K562 (cell line): ENCODE measurements around the gene POLDIP3. TPM values are rescaled to one million over a fixed set of nuclear protein-coding genes. Genes with fewer than 3 reads are reported as not detected.

Source experiments
- C11orf30 ChIP-seq: fragments of 450-650 bp; IDR thresholded peaks from 2 replicates; pipeline ENCODE4 v1.6.1; 2016; ENCODE audit warnings: low read depth, mild to moderate bottlenecking
- DDX20 ChIP-seq: fragments of 450-650 bp; IDR thresholded peaks from 2 replicates; pipeline ENCODE4 v1.6.1; 2016; ENCODE audit warnings: missing genetic modification characterization, low read depth, mild to moderate bottlenecking, missing compliant biosample characterization, moderate library complexity
- E2F6 ChIP-seq, 2 experiments: IDR thresholded peaks; 2 replicates each; pipeline ENCODE4 v1.6.1; 2011; ENCODE audit warnings: borderline replicate concordance in 1 of 2, control low read depth in 1 of 2, low read depth in 1 of 2, low read length in 1 of 2, mild to moderate bottlenecking in 1 of 2, mixed read lengths in 1 of 2, moderate library complexity in 1 of 2; ENCODE audit not compliant: insufficient read depth in 1 of 2, insufficient read length in 1 of 2, poor library complexity in 1 of 2, severe bottlenecking in 1 of 2; ENCODE audit errors: extremely low read depth in 1 of 2
- FOSL1 ChIP-seq: fragments of 200-800 bp; sonication (Bioruptor generic); conservative IDR thresholded peaks from 2 replicates; pipeline ENCODE4 v1.6.1; 2016; ENCODE audit warnings: missing genetic modification characterization, missing compliant biosample characterization
- HNRNPLL ChIP-seq: fragments of 200-400 bp; formaldehyde crosslinking; IDR thresholded peaks from 2 replicates; pipeline ENCODE4 v1.6.1; 2017; ENCODE audit warnings: low read length, low read depth, mild to moderate bottlenecking; ENCODE audit not compliant: poor library complexity, severe bottlenecking
- JUN ChIP-seq, 2 experiments: sonication (generic) in 1 of 2; formaldehyde crosslinking in 1 of 2; IDR thresholded peaks; 2 replicates each; pipeline versions ENCODE4 v1.6.1 to v1.8.0; 2012 to 2022; ENCODE audit warnings: borderline replicate concordance in 2 of 2, mild to moderate bottlenecking in 2 of 2, improper control_type of control experiment in 1 of 2, low read depth in 1 of 2, low read length in 1 of 2, missing genetic modification reagents in 1 of 2
- LCOR ChIP-seq: sonication (generic); formaldehyde crosslinking; IDR thresholded peaks from 2 replicates; pipeline ENCODE4 v1.8.0; 2022; ENCODE audit warnings: mild to moderate bottlenecking, missing genetic modification reagents
- MAZ ChIP-seq, 2 experiments: fragments of 450-650 bp in 1 of 2; sonication (generic) in 1 of 2; formaldehyde crosslinking; IDR thresholded peaks in 1 of 2; conservative IDR thresholded peaks in 1 of 2; 2 replicates each; pipeline versions ENCODE4 v1.4.0 to v1.5.0; 2020; ENCODE audit warnings: mild to moderate bottlenecking in 1 of 2, missing genetic modification reagents in 1 of 2
- MNT ChIP-seq, 2 experiments: fragments of 450-650 bp; conservative IDR thresholded peaks; 2 replicates each; pipeline ENCODE4 v1.6.1; 2017; ENCODE audit warnings: mild to moderate bottlenecking in 2 of 2, moderate library complexity in 2 of 2
- RBM22 ChIP-seq: fragments of 200-400 bp; formaldehyde crosslinking; IDR thresholded peaks from 2 replicates; pipeline ENCODE4 v1.6.1; 2018; ENCODE audit warnings: low read length, low read depth; ENCODE audit not compliant: poor library complexity, severe bottlenecking
- USF2 ChIP-seq: sonication (generic); formaldehyde crosslinking; IDR thresholded peaks from 2 replicates; pipeline ENCODE4 v1.5.0; 2020; ENCODE audit warnings: missing genetic modification reagents
- ZNF134 ChIP-seq: fragments of 250-450 bp; sonication (Bioruptor Pico); conservative IDR thresholded peaks from 2 replicates; pipeline ENCODE4 v1.4.0; 2020
- ZNF140 ChIP-seq: fragments of 250-450 bp; sonication (Bioruptor Pico); IDR thresholded peaks from 2 replicates; pipeline ENCODE4 v1.8.0; 2021; ENCODE audit warnings: moderate library complexity, mild to moderate bottlenecking, inconsistent platforms
- ZNF280B ChIP-seq: fragments of 250-450 bp; sonication (Bioruptor Pico); IDR thresholded peaks from 2 replicates; pipeline ENCODE4 v1.5.1; 2021; ENCODE audit warnings: mild to moderate bottlenecking
- ZNF696 ChIP-seq: fragments of 250-450 bp; sonication (Bioruptor Pico); conservative IDR thresholded peaks from 2 replicates; pipeline ENCODE4 v1.4.0; 2020; ENCODE audit warnings: mild to moderate bottlenecking, moderate library complexity
- polyA plus RNA-seq, 8 experiments: library from polyadenylated mRNA; depleted of rRNA in 4 of 8; stranded (reverse) in 5 of 8; unstranded in 3 of 8; fragments of >200 nt; fragmentation: Nextera tagmentation in 2 of 8; fragmentation: Illumina TruSeq in 1 of 8; extraction: Ambion mirVana in 2 of 8; extraction: Trizol in 1 of 8; gene quantifications; 2 replicates each; pipeline versions ENCODE4 v1.2.1 to v1.2.3, GENCODE V29; 2011 to 2014; ENCODE audit warnings: inconsistent platforms in 1 of 8, missing spikeins in 1 of 8
- total RNA-seq, 7 experiments: library from RNA; depleted of rRNA in 6 of 7; stranded (reverse); fragments of >200 nt in 6 of 7; fragmentation: Illumina TruSeq in 2 of 7; extraction: Trizol in 2 of 7; gene quantifications; 2 replicates each; pipeline versions ENCODE4 v1.2.1 to v1.2.3, GENCODE V29; 2011 to 2021; ENCODE audit warnings: low replicate concordance in 1 of 7
- TF ChIP-seq, protein P1 (sequence below): fragments of 200-400 bp; formaldehyde crosslinking; IDR thresholded peaks from 2 replicates; pipeline ENCODE4 v1.6.1; 2017; ENCODE audit warnings: mild to moderate bottlenecking, low read depth, low read length, moderate library complexity

The POLDIP3 gene
- total and polyA plus RNA-seq, 9 of the 15 experiments (the other 6 are each of a cell fraction or from before 2014, with no cell fraction given): 14.3 to 53.0 (median 26.3) TPM

DNA sequence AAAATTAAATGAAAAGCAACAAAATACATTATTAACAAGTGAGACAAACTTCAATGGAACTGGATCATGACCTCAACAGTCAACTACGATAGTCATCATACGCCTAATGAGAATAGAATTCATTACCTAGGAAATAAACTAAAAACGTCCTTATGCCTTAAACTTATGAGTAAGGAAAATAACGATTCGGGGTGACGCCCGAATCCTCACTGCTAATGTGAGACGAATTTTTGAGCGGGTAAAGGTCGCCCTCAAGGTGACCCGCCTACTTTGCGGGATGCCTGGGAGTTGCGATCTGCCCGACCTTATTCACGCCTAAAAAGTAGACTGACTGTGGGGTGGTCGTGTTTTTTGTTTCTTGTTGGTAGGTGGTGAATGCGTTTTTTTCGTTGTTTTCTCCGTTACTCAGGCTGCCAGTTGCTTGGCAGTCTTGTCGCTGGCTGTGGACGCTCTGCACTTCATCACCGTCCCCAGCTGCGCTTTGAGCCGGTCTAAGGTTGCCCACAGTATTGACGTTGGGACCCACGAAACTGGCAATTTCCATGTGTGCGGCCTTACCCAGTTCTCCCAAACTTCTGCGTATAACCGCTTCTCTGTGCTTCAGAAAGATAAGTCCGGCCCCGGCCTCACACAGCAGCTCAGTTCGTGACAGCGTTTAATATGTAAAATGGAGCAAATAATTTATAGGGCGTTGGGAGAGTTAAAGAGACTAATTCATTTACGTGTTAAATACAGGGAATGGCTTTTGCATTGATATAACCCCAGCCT is 593 bp upstream of the POLDIP3 start (continued):
- TF ChIP-seq E2F6 (IDR thresholded peaks at IDR 0.05; ENCODE audit: borderline replicate concordance in 1 of 2, extremely low read depth in 1 of 2, insufficient read depth in 1 of 2, insufficient read length in 1 of 2, low read depth in 1 of 2, low read length in 1 of 2, poor library complexity in 1 of 2, severe bottlenecking in 1 of 2): peak in 1 of 2 experiments; percentile 38
- TF ChIP-seq JUN (IDR thresholded peaks at IDR 0.05; ENCODE audit: borderline replicate concordance, low read depth, low read length): peak; percentile 40; the same call in 1 of the 2 replicates
- TF ChIP-seq JUN (CRISPR knock-in tag; IDR thresholded peaks at IDR 0.05; ENCODE audit: borderline replicate concordance): 0 out of 2 replicates have a peak, but pooled peaks have one; percentile 29
- peak; percentile 93 for TF ChIP-seq ZNF696 (CRISPR knock-in tag)
- TF ChIP-seq, protein P1, sequence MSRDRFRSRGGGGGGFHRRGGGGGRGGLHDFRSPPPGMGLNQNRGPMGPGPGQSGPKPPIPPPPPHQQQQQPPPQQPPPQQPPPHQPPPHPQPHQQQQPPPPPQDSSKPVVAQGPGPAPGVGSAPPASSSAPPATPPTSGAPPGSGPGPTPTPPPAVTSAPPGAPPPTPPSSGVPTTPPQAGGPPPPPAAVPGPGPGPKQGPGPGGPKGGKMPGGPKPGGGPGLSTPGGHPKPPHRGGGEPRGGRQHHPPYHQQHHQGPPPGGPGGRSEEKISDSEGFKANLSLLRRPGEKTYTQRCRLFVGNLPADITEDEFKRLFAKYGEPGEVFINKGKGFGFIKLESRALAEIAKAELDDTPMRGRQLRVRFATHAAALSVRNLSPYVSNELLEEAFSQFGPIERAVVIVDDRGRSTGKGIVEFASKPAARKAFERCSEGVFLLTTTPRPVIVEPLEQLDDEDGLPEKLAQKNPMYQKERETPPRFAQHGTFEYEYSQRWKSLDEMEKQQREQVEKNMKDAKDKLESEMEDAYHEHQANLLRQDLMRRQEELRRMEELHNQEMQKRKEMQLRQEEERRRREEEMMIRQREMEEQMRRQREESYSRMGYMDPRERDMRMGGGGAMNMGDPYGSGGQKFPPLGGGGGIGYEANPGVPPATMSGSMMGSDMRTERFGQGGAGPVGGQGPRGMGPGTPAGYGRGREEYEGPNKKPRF: peak; percentile 67; the same call in 1 of the 2 replicates
- peak; percentile 88 for TF ChIP-seq HNRNPLL
- no peak for TF ChIP-seq ZNF140
- TF ChIP-seq ZNF280B (CRISPR knock-in tag): peak; percentile 84; the same call in 1 of the 2 replicates
- TF ChIP-seq LCOR (CRISPR knock-in tag): peak; percentile 95
- TF ChIP-seq FOSL1 (tag): peak; percentile 41
- peak; percentile 79 for TF ChIP-seq RBM22
- no peak for TF ChIP-seq USF2
- peak; percentile 42 to 50; a peak in 3 of 4 replicates for TF ChIP-seq MNT (conservative IDR thresholded peaks at IDR 0.05)
- no peak for TF ChIP-seq DDX20 (tag)
- no peak for TF ChIP-seq C11orf30
- TF ChIP-seq ZNF134: no peak
- peak; percentile 74 to 80 for TF ChIP-seq MAZ (CRISPR knock-in tag; conservative IDR thresholded peaks at IDR 0.05 in 1 of 2, IDR thresholded peaks at IDR 0.05 in 1 of 2)
